K562 (cell line): Measurements from ENCODE around the gene ALG14. TPM values are rescaled to one million over a fixed set of nuclear protein-coding genes. Genes with fewer than 3 reads are reported as not detected.

Experiments
- CCNT2 ChIP-seq: IDR thresholded peaks from 2 replicates; pipeline ENCODE4 v1.6.1; 2011; ENCODE audit warnings: borderline replicate concordance, low read depth, mild to moderate bottlenecking, moderate library complexity, mixed read lengths, low read length; ENCODE audit not compliant: insufficient read length; ENCODE audit errors: extremely low read depth
- CXXC5 ChIP-seq: fragments of 250-450 bp; sonication (Bioruptor Pico); IDR thresholded peaks from 2 replicates; pipeline ENCODE4 v1.8.0; 2022; ENCODE audit warnings: inconsistent platforms, mild to moderate bottlenecking, moderate library complexity
- EWSR1 ChIP-seq: fragments of 450-650 bp; IDR thresholded peaks from 2 replicates; pipeline ENCODE4 v1.6.1; 2018; ENCODE audit warnings: borderline replicate concordance, mild to moderate bottlenecking, low read depth, moderate library complexity; ENCODE audit not compliant: partially characterized antibody
- FOXA1 ChIP-seq: fragments of 450-650 bp; IDR thresholded peaks from 2 replicates; pipeline ENCODE4 v1.6.1; 2016; ENCODE audit warnings: mild to moderate bottlenecking, borderline replicate concordance
- MTA2 ChIP-seq: fragments of 450-650 bp; IDR thresholded peaks from 2 replicates; pipeline ENCODE4 v1.6.1; 2016; ENCODE audit warnings: low read depth
- PCBP1 ChIP-seq: fragments of 200-400 bp; formaldehyde crosslinking; IDR thresholded peaks from 2 replicates; pipeline ENCODE4 v1.6.1; 2018; ENCODE audit warnings: mild to moderate bottlenecking, low read depth, low read length; ENCODE audit not compliant: poor library complexity, severe bottlenecking
- POLR2G ChIP-seq: fragments of 200-400 bp; formaldehyde crosslinking; IDR thresholded peaks from 2 replicates; pipeline ENCODE4 v1.6.1; 2017; ENCODE audit warnings: low read depth, mild to moderate bottlenecking, antibody characterized with exemption, low read length, moderate library complexity
- RBBP5 ChIP-seq: fragments of 200-600 bp; sonication (generic); IDR thresholded peaks from 2 replicates; pipeline ENCODE4 v1.6.1; 2012; ENCODE audit warnings: borderline replicate concordance, mild to moderate bottlenecking, low read length, control low read depth, inconsistent platforms; ENCODE audit not compliant: insufficient read depth, poor library complexity, severe bottlenecking
- TBP ChIP-seq: optimal IDR thresholded peaks from 2 replicates; pipeline ENCODE3; 2011; ENCODE audit warnings: low read depth, low read length, improper control_type of control experiment
- TCF15 ChIP-seq: fragments of 250-450 bp; sonication (Bioruptor Pico); IDR thresholded peaks from 2 replicates; pipeline ENCODE4 v1.8.0; 2022; ENCODE audit warnings: moderate library complexity, mild to moderate bottlenecking, inconsistent platforms
- ZBTB1 ChIP-seq: sonication (generic); formaldehyde crosslinking; IDR thresholded peaks from 2 replicates; pipeline ENCODE4 v1.8.1; 2023; ENCODE audit warnings: missing genetic modification reagents, low read depth, mild to moderate bottlenecking, borderline replicate concordance
- ZNF274 ChIP-seq: IDR thresholded peaks from 2 replicates; pipeline ENCODE4 v1.6.1; 2011; ENCODE audit warnings: low read depth, mild to moderate bottlenecking, low read length, moderate library complexity, borderline replicate concordance
- ZNF609 ChIP-seq: sonication (generic); formaldehyde crosslinking; IDR thresholded peaks from 2 replicates; pipeline ENCODE4 v1.8.1; 2023; ENCODE audit warnings: missing genetic modification reagents, mild to moderate bottlenecking, borderline replicate concordance
- ZNF644 ChIP-seq: fragments of 200-800 bp; sonication (Bioruptor generic); IDR thresholded peaks from 2 replicates; pipeline ENCODE4 v1.6.1; 2016; ENCODE audit warnings: low read depth, missing genetic modification characterization, missing compliant biosample characterization
- polyA plus RNA-seq, 8 experiments: library from polyadenylated mRNA; depleted of rRNA in 4 of 8; stranded (reverse) in 5 of 8; unstranded in 3 of 8; fragments of >200 nt; fragmentation: Nextera tagmentation in 2 of 8; fragmentation: Illumina TruSeq in 1 of 8; extraction: Ambion mirVana in 2 of 8; extraction: Trizol in 1 of 8; gene quantifications; 2 replicates each; pipeline versions ENCODE4 v1.2.1 to v1.2.3, GENCODE V29; 2011 to 2014; ENCODE audit warnings: inconsistent platforms in 1 of 8, missing spikeins in 1 of 8
- total RNA-seq, 7 experiments: library from RNA; depleted of rRNA in 6 of 7; stranded (reverse); fragments of >200 nt in 6 of 7; fragmentation: Illumina TruSeq in 2 of 7; extraction: Trizol in 2 of 7; gene quantifications; 2 replicates each; pipeline versions ENCODE4 v1.2.1 to v1.2.3, GENCODE V29; 2011 to 2021; ENCODE audit warnings: low replicate concordance in 1 of 7
- TF ChIP-seq, protein P1 (sequence below): sonication (generic); formaldehyde crosslinking; IDR thresholded peaks from 2 replicates; pipeline ENCODE4 v1.8.0; 2023; ENCODE audit warnings: missing genetic modification reagents, mild to moderate bottlenecking, borderline replicate concordance

ALG14 gene
- total and polyA plus RNA-seq, 9 of the 15 experiments (the other 6 are each of a cell fraction or from before 2014, with no cell fraction given): 2.8 to 16.2 (median 4.9) TPM

DNA sequence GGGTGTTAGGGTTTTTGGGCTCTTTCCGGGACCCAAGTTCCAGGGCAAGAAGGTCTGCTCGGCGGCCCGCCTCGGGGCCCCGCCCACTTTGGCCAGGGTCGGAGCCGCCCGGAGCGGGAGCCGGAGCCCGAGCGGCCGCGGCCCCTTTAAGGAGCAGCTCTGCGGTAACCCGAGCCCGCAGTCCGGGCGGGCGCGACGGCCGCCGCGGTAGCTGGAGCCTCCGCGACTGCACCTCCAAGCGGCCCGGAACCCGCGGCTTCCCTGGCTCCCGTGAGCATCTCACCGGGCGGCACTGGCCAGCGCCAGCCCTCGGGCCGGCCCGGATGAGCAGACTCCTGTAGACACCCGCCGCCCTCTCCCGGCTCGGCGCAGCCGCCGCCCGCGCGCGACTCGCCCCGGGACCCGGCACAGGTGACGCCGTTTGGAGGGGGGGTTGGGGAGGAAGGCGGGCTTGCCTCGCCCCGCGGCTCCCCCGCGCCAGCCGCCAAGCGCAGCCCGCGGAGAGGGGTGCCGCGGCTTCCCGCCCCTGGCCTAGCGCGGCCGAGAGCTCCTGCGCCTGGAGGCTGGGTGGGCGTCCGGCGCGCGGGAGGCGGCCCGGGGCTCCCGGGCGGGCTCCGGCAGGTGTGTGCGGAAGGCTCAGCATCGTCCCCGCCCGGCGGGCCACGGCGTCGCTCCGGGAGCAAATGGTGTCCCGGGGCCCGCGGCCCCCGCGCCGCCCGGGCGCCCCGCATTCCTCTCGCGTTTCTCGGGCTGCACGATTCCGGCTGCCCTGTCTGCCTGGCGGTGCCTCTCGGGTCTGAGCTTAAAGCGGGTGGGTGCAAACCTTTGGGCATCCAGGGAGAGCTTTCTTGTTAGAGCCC lies 44.7 kb upstream of the ALG14 start, which contains the start of gene TLCD4 (continued):
- no peak for TF ChIP-seq EWSR1
- TF ChIP-seq MTA2: no peak
- TF ChIP-seq ZNF274: no peak
- TF ChIP-seq ZBTB1 (CRISPR knock-in tag): peak; percentile 65; the same call in 1 of the 2 replicates
- TF ChIP-seq TCF15: no peak
- no peak for TF ChIP-seq ZNF609 (CRISPR knock-in tag)
- TF ChIP-seq, protein P1, sequence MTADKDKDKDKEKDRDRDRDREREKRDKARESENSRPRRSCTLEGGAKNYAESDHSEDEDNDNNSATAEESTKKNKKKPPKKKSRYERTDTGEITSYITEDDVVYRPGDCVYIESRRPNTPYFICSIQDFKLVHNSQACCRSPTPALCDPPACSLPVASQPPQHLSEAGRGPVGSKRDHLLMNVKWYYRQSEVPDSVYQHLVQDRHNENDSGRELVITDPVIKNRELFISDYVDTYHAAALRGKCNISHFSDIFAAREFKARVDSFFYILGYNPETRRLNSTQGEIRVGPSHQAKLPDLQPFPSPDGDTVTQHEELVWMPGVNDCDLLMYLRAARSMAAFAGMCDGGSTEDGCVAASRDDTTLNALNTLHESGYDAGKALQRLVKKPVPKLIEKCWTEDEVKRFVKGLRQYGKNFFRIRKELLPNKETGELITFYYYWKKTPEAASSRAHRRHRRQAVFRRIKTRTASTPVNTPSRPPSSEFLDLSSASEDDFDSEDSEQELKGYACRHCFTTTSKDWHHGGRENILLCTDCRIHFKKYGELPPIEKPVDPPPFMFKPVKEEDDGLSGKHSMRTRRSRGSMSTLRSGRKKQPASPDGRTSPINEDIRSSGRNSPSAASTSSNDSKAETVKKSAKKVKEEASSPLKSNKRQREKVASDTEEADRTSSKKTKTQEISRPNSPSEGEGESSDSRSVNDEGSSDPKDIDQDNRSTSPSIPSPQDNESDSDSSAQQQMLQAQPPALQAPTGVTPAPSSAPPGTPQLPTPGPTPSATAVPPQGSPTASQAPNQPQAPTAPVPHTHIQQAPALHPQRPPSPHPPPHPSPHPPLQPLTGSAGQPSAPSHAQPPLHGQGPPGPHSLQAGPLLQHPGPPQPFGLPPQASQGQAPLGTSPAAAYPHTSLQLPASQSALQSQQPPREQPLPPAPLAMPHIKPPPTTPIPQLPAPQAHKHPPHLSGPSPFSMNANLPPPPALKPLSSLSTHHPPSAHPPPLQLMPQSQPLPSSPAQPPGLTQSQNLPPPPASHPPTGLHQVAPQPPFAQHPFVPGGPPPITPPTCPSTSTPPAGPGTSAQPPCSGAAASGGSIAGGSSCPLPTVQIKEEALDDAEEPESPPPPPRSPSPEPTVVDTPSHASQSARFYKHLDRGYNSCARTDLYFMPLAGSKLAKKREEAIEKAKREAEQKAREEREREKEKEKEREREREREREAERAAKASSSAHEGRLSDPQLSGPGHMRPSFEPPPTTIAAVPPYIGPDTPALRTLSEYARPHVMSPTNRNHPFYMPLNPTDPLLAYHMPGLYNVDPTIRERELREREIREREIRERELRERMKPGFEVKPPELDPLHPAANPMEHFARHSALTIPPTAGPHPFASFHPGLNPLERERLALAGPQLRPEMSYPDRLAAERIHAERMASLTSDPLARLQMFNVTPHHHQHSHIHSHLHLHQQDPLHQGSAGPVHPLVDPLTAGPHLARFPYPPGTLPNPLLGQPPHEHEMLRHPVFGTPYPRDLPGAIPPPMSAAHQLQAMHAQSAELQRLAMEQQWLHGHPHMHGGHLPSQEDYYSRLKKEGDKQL: no peak
- peak; percentile 60 for TF ChIP-seq PCBP1
- TF ChIP-seq ZNF644 (tag): no peak
- TF ChIP-seq TBP: peak; percentile 54
- TF ChIP-seq FOXA1: no peak
- peak; percentile 25 for TF ChIP-seq CCNT2
- TF ChIP-seq CXXC5 (CRISPR knock-in tag): peak; percentile 74
- TF ChIP-seq RBBP5: peak; percentile 83
- peak; percentile 91 for TF ChIP-seq POLR2G
